Ramos (cell line): ENCODE results near the gene CPO.
"Not testable (repeated sequence)": the region's sequence is repeated elsewhere in the genome, so short reads cannot be mapped to it uniquely, and the experiment has no call there.

Experiments
- in situ Hi-C: fragments of 300-500 bp; cut with MboI; formaldehyde crosslinking; loops from one replicate; pipeline ENCODE4 v1.14.3; 2022; ENCODE audit warnings: low sequenced_read_pairs; ENCODE audit not compliant: unreplicated experiment

Gene CPO

GRCh38 chr2:206939340-206939739 lies at the start of gene CPO:
Gene CPO, plus strand, starts transcription at chr2:206939518. Its CDS starts 82 bp downstream, at chr2:206939600.
- in situ Hi-C loops: no loop called here

- in situ Hi-C loops: no loop called here
Observed at GRCh38 chr2:206890179-206890578, 49.1 kb upstream of the CPO start.

- in situ Hi-C loops: no loop called here
Observed at GRCh38 chr2:206890926-206891325, 48.4 kb upstream of the CPO start.

GRCh38 chr2:206915121-206915520 lies 24.2 kb upstream of the CPO start:
- in situ Hi-C loops: no loop called here

GRCh38 chr2:206918263-206918662 lies 21.1 kb upstream of the CPO start:
- in situ Hi-C loops: no loop called here

GRCh38 chr2:206920310-206920709 lies 19.0 kb upstream of the CPO start:
- in situ Hi-C loops: no loop called here

- in situ Hi-C loops: no loop called here
Observed at GRCh38 chr2:206920951-206921350, 18.4 kb upstream of the CPO start.

- in situ Hi-C loops: no loop called here
Observed at GRCh38 chr2:206921529-206921928, 17.8 kb upstream of the CPO start.

- in situ Hi-C loops: no loop called here
Observed at GRCh38 chr2:206935991-206936842, 3.1 kb upstream of the CPO start.

- in situ Hi-C loops: no loop called here
Observed at GRCh38 chr2:206936843-206937230, 2.5 kb upstream of the CPO start.

- in situ Hi-C loops: no loop called here
Observed at GRCh38 chr2:206937555-206937954, 1.8 kb upstream of the CPO start.

- in situ Hi-C loops: no loop called here
Observed at GRCh38 chr2:206940546-206940945, 1.2 kb downstream of the CPO start.

GRCh38 chr2:206942592-206943478 lies 3.5 kb downstream of the CPO start:
- in situ Hi-C loops: no loop called here

- in situ Hi-C loops: not testable (repeated sequence)
Observed at GRCh38 chr2:206953404-206953803, 14.1 kb downstream of the CPO start.

- in situ Hi-C loops: no loop called here
Observed at GRCh38 chr2:206955253-206955652, 15.9 kb downstream of the CPO start.

GRCh38 chr2:206958261-206958660 lies 18.9 kb downstream of the CPO start:
- in situ Hi-C loops: no loop called here

GRCh38 chr2:206962966-206963365 lies 23.6 kb downstream of the CPO start:
- in situ Hi-C loops: no loop called here

GRCh38 chr2:206968134-206969086 lies 29.1 kb downstream of the CPO start:
- in situ Hi-C loops: no loop called here

GRCh38 chr2:206969192-206969591 lies 29.9 kb downstream of the CPO start:
- in situ Hi-C loops: no loop called here
